Measurements from ENCODE around the gene ZNF467.
A peak's percentile ranks its signal among the peaks of the same experiment; 100 is the strongest.

The ZNF467 gene

GRCh38 chr7:149790146-149790548 lies 16.8 kb upstream of the ZNF467 start:
- CTCF ChIA-PET, result interaction anchor here (1.1 to 1.9 kb wide), 2 partner anchors 13 to 16 kb away, joined by 3 to 4 read pairs; no protein-coding TSS in a partner anchor
- DNase-seq (ENCODE audit: low read depth, low spot score), result no peak
- POLR2A ChIA-PET, result no interaction called here

GRCh38 chr7:149789101-149789500 lies 15.7 kb upstream of the ZNF467 start:
- no peak for DNase-seq (ENCODE audit: low read depth, low spot score)
- ChIA-PET CTCF (interaction anchor here (1.4 kb wide), 1 partner anchor 11 kb away, joined by 3 read pairs; no protein-coding TSS in a partner anchor), POLR2A (no interaction called here)
- H3K4me3 ChIP-seq (ENCODE audit: low read depth, low read length), result no peak overlapping the region
- TF ChIP-seq CTCF (IDR thresholded peaks at IDR 0.05; ENCODE audit: insufficient read depth, low read length, missing control alignments), result no peak

More at GRCh38 chr7:149790146-149790548, 16.8 kb upstream of the ZNF467 start:
- H3K4me3 ChIP-seq (ENCODE audit: low read depth, low read length), result no peak overlapping the region
- peak; percentile 64 for TF ChIP-seq CTCF (IDR thresholded peaks at IDR 0.05; ENCODE audit: insufficient read depth, low read length, missing control alignments)

GRCh38 chr7:149788300-149788851 lies 15.0 kb upstream of the ZNF467 start:
- ChIA-PET CTCF (interaction anchor here (1.2 to 1.4 kb wide), 2 partner anchors 10 to 11 kb away, joined by 3 to 4 read pairs; no protein-coding TSS in a partner anchor), POLR2A (no interaction called here)
- no peak for DNase-seq (ENCODE audit: low read depth, low spot score)
- H3K4me3 ChIP-seq (ENCODE audit: low read depth, low read length), result no peak overlapping the region
- no peak for TF ChIP-seq CTCF (IDR thresholded peaks at IDR 0.05; ENCODE audit: insufficient read depth, low read length, missing control alignments)

- POLR2A ChIA-PET, result no interaction called here
- TF ChIP-seq CTCF (IDR thresholded peaks at IDR 0.05; ENCODE audit: insufficient read depth, low read length, missing control alignments), result peak; percentile 14
- no peak overlapping the region for H3K4me3 ChIP-seq (ENCODE audit: low read depth, low read length)
- CTCF ChIA-PET, result interaction anchor here (1.2 kb wide), 1 partner anchor 10 kb away, joined by 4 read pairs; no protein-coding TSS in a partner anchor
- DNase-seq (ENCODE audit: low read depth, low spot score), result no peak
These were observed 14.3 kb upstream of the ZNF467 start for GRCh38 chr7:149787428-149788299.

- no peak for DNase-seq (ENCODE audit: low read depth, low spot score)
- no peak overlapping the region for H3K4me3 ChIP-seq (ENCODE audit: low read depth, low read length)
- ChIA-PET CTCF (interaction anchor here (0.9 kb wide), 1 partner anchor 9 kb away, joined by 3 read pairs; no protein-coding TSS in a partner anchor), POLR2A (no interaction called here)
- no peak for TF ChIP-seq CTCF (IDR thresholded peaks at IDR 0.05; ENCODE audit: insufficient read depth, low read length, missing control alignments)
These were observed 12.6 kb upstream of the ZNF467 start for GRCh38 chr7:149785983-149786382.

- no peak overlapping the region for H3K4me3 ChIP-seq (ENCODE audit: low read depth, low read length)
- no peak for DNase-seq (ENCODE audit: low read depth, low spot score)
- POLR2A ChIA-PET, result no interaction called here
- CTCF ChIA-PET, result no interaction called here
- TF ChIP-seq CTCF (IDR thresholded peaks at IDR 0.05; ENCODE audit: insufficient read depth, low read length, missing control alignments), result no peak
These were observed 12.0 kb upstream of the ZNF467 start for GRCh38 chr7:149785402-149785801.
